Breast epithelium (tissue), 4 donors: Measurements from ENCODE around the gene IFNL4. TPM values are rescaled to one million over a fixed set of nuclear protein-coding genes. Genes with fewer than 3 reads are reported as not detected.
"Not testable (repeated sequence)": the region's sequence is repeated elsewhere in the genome, so short reads cannot be mapped to it uniquely, and the experiment has no call there.

Experiments
- DNase-seq, 2 donors: peaks; one replicate each; pipeline ENCODE4 v3.0.0-alpha.2; 2019; ENCODE audit warnings: low spot score in 2 of 2
- H3K27ac ChIP-seq, 2 donors: fragments of 200-600 bp; sonication (generic) in 1 of 2; one replicate each; pipeline ENCODE4 v1.5.1; 2016 to 2019; ENCODE audit warnings: mild to moderate bottlenecking in 1 of 2
- H3K27me3 ChIP-seq, 2 donors: fragments of 200-600 bp; sonication (generic) in 1 of 2; one replicate each; pipeline versions ENCODE4 v1.5.1 to v1.6.0; 2017 to 2019; ENCODE audit warnings: control low read depth in 1 of 2, mild to moderate bottlenecking in 1 of 2
- H3K36me3 ChIP-seq: fragments of 200-600 bp; one replicate; pipeline ENCODE4 v1.5.1; 2019
- H3K4me1 ChIP-seq, 2 donors: fragments of 200-600 bp; sonication (generic); one replicate each; pipeline ENCODE4 v1.5.1; 2016 to 2019; ENCODE audit warnings: control low read depth in 1 of 2
- H3K4me3 ChIP-seq, 3 donors: fragments of 200-600 bp; sonication (generic); 1 replicate in 2 of 3; 2 replicates in 1 of 3; pipeline ENCODE4 v1.5.1; 2016 to 2019; ENCODE audit warnings: mild to moderate bottlenecking in 3 of 3, moderate library complexity in 2 of 3
- H3K9me3 ChIP-seq, 2 donors: fragments of 200-600 bp; sonication (generic) in 1 of 2; one replicate each; pipeline ENCODE4 v1.5.1; 2016 to 2019; ENCODE audit warnings: control low read depth in 1 of 2
- CTCF ChIP-seq, 3 donors: fragments of 450-650 bp; IDR thresholded peaks; one replicate each; pipeline ENCODE4 v1.5.1; 2016 to 2017; ENCODE audit warnings: antibody characterized with exemption in 3 of 3, mild to moderate bottlenecking in 3 of 3, moderate library complexity in 3 of 3
- POLR2A ChIP-seq: fragments of 450-650 bp; IDR thresholded peaks from one replicate; pipeline ENCODE4 v1.6.1; 2016; ENCODE audit warnings: antibody characterized with exemption, mild to moderate bottlenecking, moderate library complexity
- POLR2AphosphoS5 ChIP-seq, 3 donors: sonication (generic); formaldehyde crosslinking; IDR thresholded peaks; one replicate each; pipeline ENCODE4 v1.6.1; 2017; ENCODE audit warnings: antibody characterized with exemption in 3 of 3
- intact Hi-C: fragments of 100-400 bp; cut with DNase I; formaldehyde crosslinking; loops from one replicate; pipeline ENCODE4 v1.15.1; 2023; ENCODE audit warnings: low total_unique reads
- total RNA-seq, 3 donors: library from RNA; depleted of rRNA; stranded (reverse); fragments of >200 nt; gene quantifications; one replicate each; pipeline ENCODE4 v1.1.0, GENCODE V29; 2016

IFNL4 gene
- total RNA-seq, 3 donors from 2014 or later: not detected

DNA sequence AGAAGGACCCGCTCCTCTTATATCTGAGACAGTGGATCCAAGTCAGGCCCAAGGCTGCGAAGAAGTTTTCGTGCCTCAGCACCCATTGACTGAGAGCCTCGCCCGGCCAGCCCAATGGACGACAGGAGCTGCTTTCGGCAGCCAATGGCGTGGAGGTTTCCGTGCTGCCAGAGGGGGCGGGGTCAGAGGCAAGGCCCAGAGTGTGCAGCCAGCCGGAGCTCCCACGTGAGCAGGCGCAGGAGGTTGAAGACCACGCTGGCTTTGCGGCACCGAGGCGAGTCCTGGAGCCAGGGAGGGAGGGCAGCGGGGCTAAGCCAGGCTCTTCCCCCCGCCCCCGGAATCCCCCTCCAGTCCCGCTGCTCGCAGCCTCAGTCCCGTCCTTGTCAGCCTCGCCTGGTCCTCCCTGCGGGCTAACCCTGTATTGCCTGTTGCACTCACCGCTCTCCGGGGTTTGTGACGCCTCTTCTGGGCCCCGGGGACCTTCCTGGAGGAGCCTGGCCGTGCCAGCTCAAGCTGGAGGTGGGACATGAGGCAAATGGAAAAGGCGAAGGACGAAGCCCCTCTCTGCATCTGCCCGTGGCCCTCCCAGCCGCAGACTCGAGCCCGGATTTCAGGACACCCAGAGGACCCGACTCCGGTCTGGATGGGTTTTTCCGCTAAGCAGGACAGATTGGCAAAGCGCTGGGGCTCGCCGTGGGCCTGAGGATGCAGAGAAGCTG, 1.5 kb downstream of the IFNL4 start:
- no peaks in the 10 kb centered on the region for H3K9me3 ChIP-seq
- no peaks in the 10 kb centered on the region for H3K4me1 ChIP-seq
- peaks cover 4 to 22% of the 10 kb centered on the region in 2 donors for H3K27me3 ChIP-seq
- H3K27ac ChIP-seq: no peak overlapping the region
- H3K4me3 ChIP-seq: peak overlapping the region in 2 of 3 donors; percentile 37 to 58
- TF ChIP-seq CTCF (IDR thresholded peaks at IDR 0.05) (no peak), POLR2A (no peak), POLR2AphosphoS5 (IDR thresholded peaks at IDR 0.05) (no peak)
- H3K36me3 ChIP-seq: no peaks in the 10 kb centered on the region
- intact Hi-C loops: no loop called here
- no peak for DNase-seq

DNA sequence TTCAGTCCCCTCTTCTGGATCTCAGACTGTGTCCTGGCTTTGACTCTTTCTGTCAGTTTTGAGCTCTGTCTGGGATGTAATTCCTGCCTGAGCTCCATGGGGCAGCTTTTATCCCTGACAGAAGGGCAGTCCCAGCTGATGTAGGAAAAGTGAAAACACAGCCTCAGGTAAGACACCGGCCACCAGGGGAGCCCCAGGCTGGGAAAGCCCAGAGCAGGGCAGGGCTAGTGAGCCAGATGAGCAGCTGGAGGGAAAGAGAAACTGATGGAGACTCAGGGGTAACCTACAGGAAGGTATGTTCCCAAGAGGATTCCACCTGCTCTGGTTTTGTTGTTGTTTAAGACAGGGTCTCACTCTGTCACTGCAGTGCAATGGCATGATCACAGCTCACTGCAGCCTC, 3.5 kb downstream of the IFNL4 start:
- DNase-seq, intact Hi-C loops: not testable (repeated sequence)
- H3K27me3 ChIP-seq: peaks cover 4 to 22% of the 10 kb centered on the region in 2 donors

DNA sequence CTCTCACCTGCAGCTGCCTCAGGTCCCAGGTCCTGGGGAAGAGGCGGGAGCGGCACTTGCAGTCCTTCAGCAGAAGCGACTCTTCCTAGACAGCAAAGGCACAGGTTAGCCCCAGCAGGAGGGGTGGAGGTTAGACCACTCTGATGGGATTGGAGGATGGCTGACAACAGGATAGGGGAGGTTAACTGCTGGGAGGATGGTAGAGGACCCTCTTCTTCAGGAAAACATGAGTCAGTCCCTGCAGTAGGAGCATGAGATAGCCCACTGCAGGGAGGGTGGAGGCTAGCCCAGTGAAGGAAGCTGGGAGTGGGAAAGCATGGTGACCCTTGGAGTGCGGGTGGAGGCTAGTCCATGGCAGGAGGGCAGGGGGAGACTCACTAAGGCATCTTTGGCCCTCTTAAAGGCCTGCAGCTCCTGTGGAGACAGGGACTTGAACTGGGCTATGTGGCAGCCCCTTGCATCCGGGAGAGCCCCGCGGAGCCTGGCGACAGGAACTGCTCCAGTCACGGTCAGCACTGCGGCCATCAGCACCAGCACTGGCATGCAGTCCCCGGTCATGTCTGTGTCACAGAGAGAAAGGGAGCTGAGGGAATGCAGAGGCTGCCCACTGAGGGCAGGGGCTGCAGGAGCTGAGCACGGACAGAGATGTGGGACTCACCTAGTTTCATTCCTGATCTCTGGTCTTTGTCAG, 4.1 kb downstream of the IFNL4 start, which contains the start of gene IFNL3:
IFNL3 (minus strand) TSS at position 597 of the 691 bp plus-strand sequence; CDS start at position 558, 39 bp downstream.
- H3K27ac ChIP-seq, H3K4me3 ChIP-seq, H3K36me3 ChIP-seq, DNase-seq, H3K9me3 ChIP-seq, intact Hi-C loops, H3K4me1 ChIP-seq: not testable (repeated sequence)
- H3K27me3 ChIP-seq: peaks cover 4 to 22% of the 10 kb centered on the region in 2 donors

More for the DNA sequence above, 3.5 kb downstream of the IFNL4 start:
- not testable (repeated sequence) for H3K4me1 ChIP-seq, H3K27ac ChIP-seq, H3K9me3 ChIP-seq, H3K36me3 ChIP-seq, H3K4me3 ChIP-seq

DNA sequence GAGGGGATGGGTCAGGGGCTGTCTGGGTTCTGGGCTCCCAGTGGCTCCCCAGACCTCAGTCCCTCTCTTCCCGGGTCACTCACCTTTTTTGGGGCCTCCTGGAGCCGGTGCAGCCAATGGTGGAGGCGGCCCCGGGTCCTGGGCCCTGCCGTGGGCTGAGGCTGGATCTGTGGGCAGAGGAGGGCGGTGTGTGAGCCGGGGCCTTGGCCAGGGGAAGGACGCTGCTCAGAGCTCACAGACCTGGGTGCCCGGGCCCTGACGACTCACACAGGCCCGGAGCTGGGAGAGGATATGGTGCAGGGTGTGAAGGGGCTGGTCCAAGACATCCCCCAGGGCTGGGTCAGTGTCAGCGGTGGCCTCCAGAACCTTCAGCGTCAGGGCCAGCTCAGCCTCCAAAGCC, 4.9 kb downstream of the IFNL4 start:
- H3K27ac ChIP-seq, H3K4me1 ChIP-seq, H3K9me3 ChIP-seq, intact Hi-C loops, H3K36me3 ChIP-seq, DNase-seq, H3K4me3 ChIP-seq: not testable (repeated sequence)
- peaks cover 4 to 18% of the 10 kb centered on the region in 2 donors for H3K27me3 ChIP-seq

DNA sequence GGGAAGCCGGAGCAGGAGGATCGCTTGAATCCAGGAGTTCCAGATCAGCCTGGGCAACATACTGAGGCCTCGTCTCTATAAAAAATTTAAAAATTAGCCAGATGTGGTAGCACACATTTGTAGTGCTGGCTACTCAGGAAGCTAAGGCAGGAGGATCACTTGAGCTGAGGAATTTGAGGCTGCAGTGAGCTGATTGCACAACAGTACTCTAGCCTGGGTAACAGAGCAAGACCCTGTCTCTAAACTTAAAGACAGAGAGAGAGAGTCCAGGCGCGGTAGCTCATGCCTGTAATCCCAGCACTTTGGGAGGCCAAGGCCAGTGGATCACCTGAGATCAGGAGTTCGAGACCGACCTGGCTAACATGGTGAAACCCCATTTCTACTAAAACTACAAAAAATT, 8.2 kb downstream of the IFNL4 start:
- H3K4me3 ChIP-seq: no peak overlapping the region
- H3K9me3 ChIP-seq: no peaks in the 10 kb centered on the region
- H3K27ac ChIP-seq: no peak overlapping the region
- no peak for TF ChIP-seq POLR2AphosphoS5 (IDR thresholded peaks at IDR 0.05)
- TF ChIP-seq CTCF (IDR thresholded peaks at IDR 0.05): no peak
- no peaks in the 10 kb centered on the region for H3K27me3 ChIP-seq
- no peaks in the 10 kb centered on the region for H3K4me1 ChIP-seq
- intact Hi-C loops: no loop called here
- no peak for DNase-seq
- no peaks in the 10 kb centered on the region for H3K36me3 ChIP-seq

DNA sequence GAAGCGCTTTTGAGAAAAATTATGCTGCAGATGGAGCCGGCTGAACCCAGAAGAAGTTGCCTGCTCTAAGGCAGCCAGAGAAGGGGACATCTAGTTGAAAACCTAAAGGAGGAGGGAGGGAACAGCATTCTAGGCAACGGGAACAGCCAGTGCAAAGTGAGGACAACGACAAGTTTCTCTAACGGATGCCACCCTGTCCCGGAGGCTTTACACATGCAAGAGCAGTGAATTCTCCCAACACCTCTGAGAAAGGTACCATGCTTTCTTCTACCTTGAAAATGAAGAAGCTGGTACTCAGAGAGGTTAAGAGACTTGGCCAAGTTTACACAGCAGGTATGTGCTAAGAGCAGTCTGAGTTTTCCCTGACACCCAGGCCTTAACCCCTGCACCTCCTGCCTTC, 9.7 kb downstream of the IFNL4 start:
- TF ChIP-seq POLR2AphosphoS5 (IDR thresholded peaks at IDR 0.05): no peak
- no peak for TF ChIP-seq POLR2A
- TF ChIP-seq CTCF (IDR thresholded peaks at IDR 0.05): no peak
- Histone ChIP-seq H3K4me3 (no peak overlapping the region), H3K9me3 (no peaks in the 10 kb centered on the region), H3K36me3 (no peaks in the 10 kb centered on the region), H3K4me1 (no peaks in the 10 kb centered on the region), H3K27me3 (no peaks in the 10 kb centered on the region), H3K27ac (no peak overlapping the region)
- intact Hi-C loops: no loop called here
- DNase-seq: no peak
